Measurements from ENCODE around the gene SC5D. TPM values are rescaled to one million over a fixed set of nuclear protein-coding genes. Genes with fewer than 3 reads are reported as not detected.

SC5D gene
- polyA plus RNA-seq, 1 experiment: 14.6 TPM

DNA sequence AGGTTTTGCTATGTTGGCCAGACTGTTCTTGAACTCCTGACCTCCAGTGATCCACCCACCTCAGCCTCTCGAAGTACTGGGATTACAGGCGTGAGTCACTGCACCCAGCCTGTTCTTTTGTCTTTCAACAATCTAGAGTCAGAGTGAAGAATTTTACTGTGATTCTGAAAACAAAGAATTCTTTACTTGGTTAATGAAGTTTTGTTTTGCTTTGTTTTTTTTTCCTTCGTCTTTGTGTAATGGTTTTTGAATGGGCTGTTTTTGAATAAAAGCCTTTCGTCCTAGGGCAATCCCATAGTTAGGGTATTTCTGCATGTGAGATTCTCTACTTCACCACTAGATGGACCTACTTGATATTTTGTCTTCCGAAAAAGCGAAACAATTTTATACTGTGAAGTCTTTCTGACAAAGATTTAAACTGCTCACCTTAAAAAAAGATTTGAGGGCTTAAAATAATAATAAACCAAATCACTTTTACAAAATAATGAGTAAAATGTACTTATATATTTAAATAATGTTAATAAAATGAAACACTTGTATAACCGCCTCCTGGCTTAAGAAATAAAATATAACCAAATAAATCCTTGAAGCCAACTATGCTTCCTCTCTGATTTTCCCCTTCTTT, 43.4 kb upstream of the SC5D start:
- no peaks in the 10 kb centered on the region for H3K27me3 ChIP-seq (ENCODE audit: control insufficient read depth, insufficient read depth, low read length)
- POLR2A ChIA-PET: interaction anchor here (0.6 kb wide), 1 partner anchor 36 kb away, joined by 3 read pairs; no protein-coding TSS in a partner anchor
- peak; percentile 11 for DNase-seq (ENCODE audit: low read depth)
- no peak overlapping the region for H3K4me3 ChIP-seq (ENCODE audit: low read depth, low read length)
- TF ChIP-seq CTCF (IDR thresholded peaks at IDR 0.05; ENCODE audit: insufficient read depth, low read depth, low read length): peak; percentile 77
- no peaks in the 10 kb centered on the region for H3K36me3 ChIP-seq (ENCODE audit: control insufficient read depth, insufficient read depth, low read length)
- CTCF ChIA-PET: interaction anchor here (1.0 to 1.4 kb wide), 5 partner anchors 8 to 1256 kb away, joined by 3 to 5 read pairs (median 4); no protein-coding TSS in a partner anchor

DNA sequence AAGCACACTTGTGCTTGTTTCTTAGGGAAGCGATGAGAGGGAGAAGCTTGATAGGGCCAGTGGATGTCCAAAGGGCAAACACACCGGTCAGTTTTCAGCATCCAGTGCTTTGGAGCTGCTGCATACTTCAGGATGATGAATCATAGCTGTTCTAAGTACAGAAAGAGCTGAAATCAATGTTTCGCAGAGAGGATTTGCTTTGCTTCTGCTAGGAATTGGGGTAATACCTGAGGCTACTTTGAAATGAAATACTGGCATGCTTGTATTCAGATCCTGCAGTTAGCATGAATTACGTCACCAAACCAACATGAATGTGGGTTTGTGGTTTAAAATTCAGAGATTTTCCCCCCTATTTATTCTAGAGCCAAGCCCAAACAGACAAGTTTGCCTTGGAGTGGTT, 41.7 kb upstream of the SC5D start:
- POLR2A ChIA-PET: no interaction called here
- TF ChIP-seq CTCF (IDR thresholded peaks at IDR 0.05; ENCODE audit: insufficient read depth, low read depth, low read length): no peak
- H3K4me3 ChIP-seq (ENCODE audit: low read depth, low read length): no peak overlapping the region
- no peak for DNase-seq (ENCODE audit: low read depth)
- no peaks in the 10 kb centered on the region for H3K36me3 ChIP-seq (ENCODE audit: control insufficient read depth, insufficient read depth, low read length)
- CTCF ChIA-PET: interaction anchor here (1.3 to 2.6 kb wide), 6 partner anchors 9 to 1255 kb away, joined by 3 to 8 read pairs (median 5); no protein-coding TSS in a partner anchor
- H3K27me3 ChIP-seq (ENCODE audit: control insufficient read depth, insufficient read depth, low read length): no peaks in the 10 kb centered on the region

DNA sequence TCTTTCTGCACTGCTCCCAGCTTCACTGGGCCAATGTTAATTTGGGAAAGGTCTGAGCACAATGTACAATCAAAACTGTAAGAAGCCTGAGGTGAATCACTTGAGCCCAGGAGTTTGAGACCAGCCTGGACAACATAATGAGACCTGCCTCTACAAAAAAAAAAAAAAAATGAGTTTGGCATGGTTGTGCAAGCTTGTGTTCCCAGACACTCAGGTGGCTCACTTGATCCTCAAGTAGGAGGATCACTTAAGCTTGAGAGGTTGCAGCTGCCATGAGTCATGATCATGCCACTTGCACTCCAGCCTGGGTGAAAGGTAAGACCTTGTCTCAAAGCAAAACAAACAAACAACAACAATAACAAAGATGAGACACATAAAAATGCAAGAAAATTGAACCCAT, 38.6 kb upstream of the SC5D start:
- Histone ChIP-seq H3K4me3 (ENCODE audit: low read depth, low read length) (no peak overlapping the region), H3K27me3 (ENCODE audit: control insufficient read depth, insufficient read depth, low read length) (no peaks in the 10 kb centered on the region), H3K36me3 (ENCODE audit: control insufficient read depth, insufficient read depth, low read length) (no peaks in the 10 kb centered on the region)
- DNase-seq (ENCODE audit: low read depth): no peak
- ChIA-PET POLR2A (no interaction called here), CTCF (no interaction called here)
- TF ChIP-seq CTCF (IDR thresholded peaks at IDR 0.05; ENCODE audit: insufficient read depth, low read depth, low read length): no peak

DNA sequence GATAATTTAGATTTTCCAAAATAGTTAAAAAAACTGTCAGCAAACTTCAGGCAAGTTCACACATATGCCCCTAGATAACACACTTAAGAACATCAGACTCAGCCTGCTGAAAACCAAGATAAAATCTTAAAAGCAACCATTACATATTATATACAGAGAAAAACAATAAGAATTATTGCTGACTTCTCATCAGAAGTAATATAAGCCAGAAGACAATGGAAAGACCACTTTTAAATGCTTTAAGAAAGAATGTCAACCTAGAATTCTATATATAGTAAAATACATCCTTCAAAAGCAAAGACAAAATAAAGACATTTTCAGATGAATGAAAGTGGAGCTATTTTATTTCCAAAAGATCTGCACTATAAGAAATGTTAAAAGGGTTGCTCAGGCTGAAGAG, 37.8 kb upstream of the SC5D start:
- ChIA-PET POLR2A (no interaction called here), CTCF (interaction anchor here (1.2 kb wide), 1 partner anchor 11 kb away, joined by 3 read pairs; no protein-coding TSS in a partner anchor)
- TF ChIP-seq CTCF (IDR thresholded peaks at IDR 0.05; ENCODE audit: insufficient read depth, low read depth, low read length): no peak

DNA sequence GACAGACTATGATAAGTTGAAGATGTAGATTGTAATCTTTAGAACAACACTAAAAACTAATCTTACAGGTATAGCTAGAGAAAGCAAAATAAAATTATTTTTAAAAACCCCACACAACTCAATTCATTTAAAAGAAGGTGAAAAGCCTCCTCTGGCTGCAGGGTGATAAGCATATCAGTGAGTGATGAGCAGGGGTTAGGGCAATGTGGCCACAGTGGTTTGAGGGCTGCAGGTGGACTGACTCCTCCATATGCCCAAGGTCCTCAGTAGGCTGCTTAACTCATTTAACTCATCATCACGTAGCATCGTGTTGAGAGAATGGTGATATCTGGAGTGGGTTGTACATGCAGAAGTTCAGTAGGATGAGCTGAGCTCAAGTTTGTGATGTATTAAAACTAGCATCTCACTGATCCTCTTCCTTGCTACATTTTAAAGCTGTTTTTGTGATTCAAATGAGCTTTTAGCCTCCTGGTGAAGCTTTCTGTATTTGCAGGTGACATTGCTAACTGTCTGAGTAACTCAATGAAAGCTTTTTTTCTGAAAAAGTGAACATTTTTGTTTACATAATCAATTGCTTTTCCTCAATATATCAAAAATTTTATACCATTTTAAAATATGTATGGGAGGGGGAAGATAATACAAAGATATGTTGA, 37.0 kb upstream of the SC5D start:
- Histone ChIP-seq H3K27me3 (ENCODE audit: control insufficient read depth, insufficient read depth, low read length) (no peaks in the 10 kb centered on the region), H3K4me3 (ENCODE audit: low read depth, low read length) (no peak overlapping the region), H3K36me3 (ENCODE audit: control insufficient read depth, insufficient read depth, low read length) (no peaks in the 10 kb centered on the region)
- CTCF ChIA-PET: interaction anchor here (1.2 to 1.4 kb wide), 2 partner anchors 9 to 12 kb away, joined by 3 to 4 read pairs; no protein-coding TSS in a partner anchor
- POLR2A ChIA-PET: no interaction called here
- DNase-seq (ENCODE audit: low read depth): no peak
- TF ChIP-seq CTCF (IDR thresholded peaks at IDR 0.05; ENCODE audit: insufficient read depth, low read depth, low read length): no peak

More for the DNA sequence above, 37.8 kb upstream of the SC5D start:
- DNase-seq (ENCODE audit: low read depth): no peak
- no peak overlapping the region for H3K4me3 ChIP-seq (ENCODE audit: low read depth, low read length)
- no peaks in the 10 kb centered on the region for H3K27me3 ChIP-seq (ENCODE audit: control insufficient read depth, insufficient read depth, low read length)
- H3K36me3 ChIP-seq (ENCODE audit: control insufficient read depth, insufficient read depth, low read length): no peaks in the 10 kb centered on the region

All from BJ (cell line).